GM19452 (cell line): ENCODE measurements around the gene GNA15.
"Not testable (repeated sequence)": the region's sequence is repeated elsewhere in the genome, so short reads cannot be mapped to it uniquely, and the experiment has no call there.

ENCODE experiments used
- ATAC-seq: cut with Tn5 transposase; IDR thresholded peaks from one replicate; pipeline ENCODE4 v1.9.1; 2021; ENCODE audit not compliant: unreplicated experiment

GNA15 gene

GRCh38 chr19:3135961-3136683 lies at the start of gene GNA15:
GNA15 (plus strand) TSS chr19:3136033; CDS start chr19:3136451, 418 bp downstream.
- ATAC-seq = no peak

- ATAC-seq = no peak
Observed at GRCh38 chr19:3087769-3088168, 48.1 kb upstream of the GNA15 start.

DNA sequence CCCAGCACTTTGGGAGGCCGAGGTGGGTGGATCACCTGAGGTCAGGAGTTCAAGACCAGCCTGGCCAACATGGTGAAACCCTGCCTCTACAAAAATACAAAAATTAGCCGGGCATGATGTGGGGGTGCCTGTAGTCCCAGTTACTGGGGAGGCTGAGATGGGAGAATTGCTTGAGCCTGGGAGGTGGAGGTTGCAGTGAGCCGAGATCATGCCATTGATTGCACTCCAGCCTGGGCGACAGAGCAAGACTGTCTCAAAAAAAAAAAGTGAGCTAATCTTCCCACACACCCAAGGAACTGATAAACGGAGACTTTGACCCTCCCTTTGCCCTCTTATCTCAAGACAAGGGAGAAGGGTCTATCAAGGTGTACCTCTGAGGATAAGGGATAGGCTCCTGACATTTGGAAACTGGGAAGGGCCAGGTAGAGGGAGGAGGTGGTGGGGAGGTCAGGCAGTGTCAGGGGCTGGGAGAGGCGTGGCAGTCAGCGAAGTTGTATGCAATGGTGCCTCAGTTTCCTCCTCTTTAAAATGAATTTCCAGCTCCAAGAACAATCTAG lies 46.5 kb upstream of the GNA15 start:
- not testable (repeated sequence) for ATAC-seq

- ATAC-seq = peak; percentile 17
Observed at GRCh38 chr19:3094601-3095440, 41.0 kb upstream of the GNA15 start.

GRCh38 chr19:3095441-3096191 lies 40.2 kb upstream of the GNA15 start:
- ATAC-seq = no peak

- no peak for ATAC-seq
Observed at GRCh38 chr19:3096267-3096901, 39.4 kb upstream of the GNA15 start.

DNA sequence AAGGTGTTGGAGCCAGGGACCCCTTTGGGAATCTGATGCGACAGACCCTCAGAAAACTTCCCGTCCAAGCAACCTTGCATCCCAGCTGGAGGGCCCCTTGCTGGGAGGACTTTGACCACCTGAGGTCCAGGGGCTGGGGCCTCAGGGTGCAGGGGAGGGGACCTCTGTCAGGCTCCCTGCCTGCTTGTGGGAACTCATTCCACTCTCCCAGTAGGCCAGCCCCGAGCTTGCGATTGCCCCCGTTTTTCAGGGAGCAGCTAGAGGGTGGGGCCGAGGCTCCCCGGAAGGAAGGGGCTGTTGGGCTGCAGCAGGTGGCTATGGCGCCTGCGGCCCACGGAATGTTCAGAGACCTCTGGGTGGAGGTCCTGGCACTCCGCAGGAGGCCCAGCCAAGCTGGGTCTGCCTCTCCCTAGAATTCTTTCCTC lies 38.9 kb upstream of the GNA15 start:
- no peak for ATAC-seq

- ATAC-seq = no peak
Observed at GRCh38 chr19:3097442-3097871, 38.4 kb upstream of the GNA15 start.

GRCh38 chr19:3098141-3098514 lies 37.7 kb upstream of the GNA15 start:
- ATAC-seq = no peak

- no peak for ATAC-seq
Observed at GRCh38 chr19:3098515-3099346, 37.1 kb upstream of the GNA15 start.

DNA sequence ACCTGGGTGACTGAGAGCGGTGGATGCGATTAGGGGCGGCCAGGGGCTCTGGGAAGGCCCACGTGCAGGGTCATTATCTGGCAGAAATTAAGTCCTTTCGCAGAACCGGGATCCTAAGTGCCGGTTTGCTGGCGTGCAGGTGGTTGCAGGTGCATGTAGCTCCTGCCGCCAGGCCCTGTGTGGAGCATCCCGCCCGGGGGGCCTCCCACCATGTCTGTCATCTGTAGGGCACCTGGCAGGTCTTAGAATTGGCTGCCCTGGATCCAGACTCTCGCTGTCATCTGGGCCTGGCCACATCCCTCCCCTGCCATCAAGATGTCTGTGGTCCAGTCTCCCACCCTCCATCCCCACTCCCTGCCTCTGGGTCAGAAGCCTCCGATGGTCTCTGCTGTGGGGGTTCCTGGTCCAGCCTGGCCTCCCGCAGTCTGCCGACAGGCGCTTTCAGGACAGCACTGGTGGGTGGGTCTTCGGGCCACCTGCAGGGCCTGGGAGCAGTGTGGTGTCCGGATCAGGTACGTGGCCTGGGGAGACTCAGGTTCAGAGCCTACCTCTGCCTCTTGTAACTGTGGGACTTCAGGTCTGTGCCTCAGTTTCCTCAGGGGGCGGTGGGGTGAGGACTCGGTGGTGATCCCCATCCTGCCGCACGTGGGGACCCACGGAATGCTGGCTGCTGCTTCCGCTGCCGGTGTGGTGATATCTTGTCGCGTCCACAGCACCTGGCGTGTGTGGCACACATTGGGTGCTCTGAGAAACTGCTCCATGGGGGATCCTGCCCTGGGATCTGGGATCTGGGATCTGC lies 36.3 kb upstream of the GNA15 start:
- ATAC-seq = no peak

GRCh38 chr19:3100331-3100730 lies 35.5 kb upstream of the GNA15 start:
- ATAC-seq = no peak

DNA sequence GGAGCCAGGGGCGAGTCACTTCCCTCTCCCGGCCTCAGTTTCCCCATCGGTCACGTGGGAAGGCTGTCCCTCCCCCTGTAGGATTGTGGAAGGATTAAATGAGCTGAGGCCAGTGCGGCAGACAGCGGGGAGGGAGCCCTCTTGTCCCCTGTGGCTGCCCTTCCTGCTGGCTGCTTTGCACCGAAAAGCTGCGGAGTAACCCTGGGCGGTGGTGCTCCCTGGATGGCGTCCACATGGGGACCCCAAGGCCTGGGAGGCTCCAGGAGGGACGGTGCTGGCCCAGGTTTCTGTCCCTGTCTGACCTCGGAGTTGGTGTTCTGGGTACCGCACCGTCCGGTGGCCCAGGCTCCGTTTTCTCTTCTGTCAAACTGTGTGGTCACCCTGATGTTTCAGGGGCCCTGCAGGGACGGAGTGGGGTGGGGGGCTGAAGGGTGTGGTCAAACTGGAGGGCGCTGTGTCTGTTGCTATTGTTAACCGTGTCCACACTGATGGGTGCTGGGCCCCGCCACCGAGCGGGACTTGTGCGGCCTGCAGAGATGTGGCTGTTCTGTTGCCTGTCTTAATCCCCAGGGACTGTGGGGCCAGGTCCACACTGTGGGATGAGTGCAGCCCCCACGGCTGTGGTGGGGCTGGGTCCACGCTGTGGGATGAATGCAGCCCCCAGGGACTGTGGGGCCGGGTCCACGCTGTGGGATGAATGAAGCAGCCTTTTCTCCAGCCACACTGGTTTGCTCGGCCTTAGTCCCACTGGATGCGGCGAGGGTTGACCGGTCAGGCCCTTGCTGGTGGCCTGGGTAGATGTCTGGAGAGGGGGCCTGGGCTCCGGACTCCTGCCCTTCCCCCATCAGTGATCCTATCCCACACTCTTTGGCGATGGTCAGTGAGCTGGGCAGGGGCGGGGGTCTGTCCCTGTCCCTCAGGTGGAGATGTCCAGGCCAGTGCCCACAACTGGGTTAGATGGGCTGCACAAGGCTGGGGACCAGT lies 34.8 kb upstream of the GNA15 start:
- no peak for ATAC-seq

DNA sequence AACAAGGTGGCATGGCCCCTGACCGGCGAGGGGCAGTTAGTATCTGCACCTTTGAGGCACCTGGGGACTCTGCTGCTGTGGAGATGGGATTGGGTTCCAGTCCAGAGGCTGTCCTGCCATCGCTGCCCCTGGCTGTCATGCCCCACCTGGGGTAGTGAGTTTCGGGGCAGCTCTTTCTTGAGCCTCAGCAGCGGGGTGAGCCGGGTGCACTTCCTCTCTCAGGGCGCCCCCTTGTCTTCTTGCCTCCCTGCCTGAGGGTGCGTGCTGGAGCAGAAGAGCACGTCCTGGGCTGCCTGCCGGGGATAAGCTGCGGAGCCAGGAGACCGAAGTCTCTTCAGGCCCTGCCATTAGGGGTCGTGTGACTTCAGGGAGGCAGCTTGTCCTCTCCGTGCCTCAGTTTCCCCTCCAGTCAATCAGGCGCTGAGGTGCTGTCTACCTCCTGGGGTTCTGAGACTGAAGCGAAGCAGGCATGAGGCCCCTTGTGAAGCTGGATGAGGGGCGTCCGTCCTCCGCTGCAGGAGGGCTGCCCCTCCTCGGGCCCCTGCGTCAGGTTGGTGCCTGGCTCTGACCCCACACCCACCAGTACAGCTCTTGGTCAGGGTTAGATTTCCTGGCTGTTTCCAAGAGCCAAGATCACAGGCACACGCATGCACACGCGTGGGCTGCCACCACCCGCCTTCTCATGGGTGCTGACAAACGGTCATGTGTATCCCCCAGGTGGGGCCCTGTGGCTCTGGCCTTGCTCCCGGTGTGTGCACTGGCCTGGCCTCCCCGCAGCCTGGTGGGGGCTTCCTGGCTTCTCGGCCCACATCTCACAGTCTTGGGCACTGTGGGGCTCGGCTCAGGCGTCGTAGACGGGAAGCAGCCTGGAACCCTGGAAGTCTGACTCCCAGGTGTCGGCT lies 33.3 kb upstream of the GNA15 start:
- ATAC-seq = no peak

- no peak for ATAC-seq
Observed at GRCh38 chr19:3104708-3104983, 31.2 kb upstream of the GNA15 start.

DNA sequence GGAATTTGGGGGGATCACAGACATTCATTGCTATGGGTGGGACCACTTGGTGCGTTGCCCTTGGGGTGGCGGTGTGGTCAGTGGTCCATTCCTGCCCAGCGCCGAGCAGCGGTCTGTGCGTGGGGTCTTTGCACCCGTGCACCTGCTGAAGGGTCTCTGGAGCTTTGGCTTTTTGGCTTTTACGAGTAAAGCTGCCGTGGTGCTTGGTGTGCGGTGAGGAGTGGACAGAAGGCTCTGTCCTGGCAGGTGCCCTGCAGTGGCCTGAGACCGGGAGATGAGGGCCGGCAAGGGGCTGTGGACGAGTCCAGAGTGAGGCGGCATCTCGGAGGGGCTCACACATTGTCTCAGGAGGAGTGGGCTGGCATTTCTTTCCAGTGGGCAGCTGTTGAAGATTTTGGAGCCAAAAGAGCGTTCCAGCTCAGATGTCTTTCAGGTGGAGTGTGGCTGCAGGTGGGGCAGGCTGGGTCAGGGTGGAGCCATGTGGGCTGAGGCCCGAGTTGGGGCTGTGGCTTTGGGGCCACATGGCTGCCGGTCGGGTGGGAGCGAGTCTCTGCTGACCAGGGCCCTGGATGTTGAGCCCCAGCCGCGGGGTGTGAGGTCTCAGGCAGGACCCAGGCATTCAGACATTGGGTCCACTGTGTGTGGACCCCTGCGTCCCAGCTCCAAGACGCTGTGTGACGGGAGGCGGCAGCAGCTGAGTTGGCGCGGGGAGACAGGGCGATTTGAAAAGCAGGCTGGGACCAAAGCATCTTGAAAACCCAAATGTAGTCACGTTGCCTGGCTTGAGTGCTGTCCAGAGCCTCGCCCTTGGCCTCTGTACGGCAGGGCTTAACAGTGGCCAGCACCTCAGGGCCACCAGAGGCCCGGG lies 30.0 kb upstream of the GNA15 start:
- no peak for ATAC-seq
